ENCODE measurements around the gene NEUROD2.

GRCh38 chr17:39647256-39647655, 39.5 kb upstream of the NEUROD2 start:
- TF ChIP-seq, protein P1, sequence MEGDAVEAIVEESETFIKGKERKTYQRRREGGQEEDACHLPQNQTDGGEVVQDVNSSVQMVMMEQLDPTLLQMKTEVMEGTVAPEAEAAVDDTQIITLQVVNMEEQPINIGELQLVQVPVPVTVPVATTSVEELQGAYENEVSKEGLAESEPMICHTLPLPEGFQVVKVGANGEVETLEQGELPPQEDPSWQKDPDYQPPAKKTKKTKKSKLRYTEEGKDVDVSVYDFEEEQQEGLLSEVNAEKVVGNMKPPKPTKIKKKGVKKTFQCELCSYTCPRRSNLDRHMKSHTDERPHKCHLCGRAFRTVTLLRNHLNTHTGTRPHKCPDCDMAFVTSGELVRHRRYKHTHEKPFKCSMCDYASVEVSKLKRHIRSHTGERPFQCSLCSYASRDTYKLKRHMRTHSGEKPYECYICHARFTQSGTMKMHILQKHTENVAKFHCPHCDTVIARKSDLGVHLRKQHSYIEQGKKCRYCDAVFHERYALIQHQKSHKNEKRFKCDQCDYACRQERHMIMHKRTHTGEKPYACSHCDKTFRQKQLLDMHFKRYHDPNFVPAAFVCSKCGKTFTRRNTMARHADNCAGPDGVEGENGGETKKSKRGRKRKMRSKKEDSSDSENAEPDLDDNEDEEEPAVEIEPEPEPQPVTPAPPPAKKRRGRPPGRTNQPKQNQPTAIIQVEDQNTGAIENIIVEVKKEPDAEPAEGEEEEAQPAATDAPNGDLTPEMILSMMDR (IDR thresholded peaks at IDR 0.05): no peak
- no peak for TF ChIP-seq POLR2A (IDR thresholded peaks at IDR 0.05)
